Sigmoid colon (tissue), 7 donors: Measurements from ENCODE around the gene FBXL16. TPM values are rescaled to one million over a fixed set of nuclear protein-coding genes. Genes with fewer than 3 reads are reported as not detected.

Source experiments
- DNase-seq: peaks from one replicate; pipeline ENCODE4 v3.0.0-alpha.2; 2019
- H3K27ac ChIP-seq, 4 donors: fragments of 200-600 bp; sonication (generic); one replicate each; pipeline ENCODE4 v1.5.1; 2016 to 2019; ENCODE audit warnings: mild to moderate bottlenecking in 1 of 4
- H3K27me3 ChIP-seq, 3 donors: fragments of 200-600 bp; sonication (generic); one replicate each; pipeline ENCODE4 v1.5.1; 2019; ENCODE audit warnings: mild to moderate bottlenecking in 1 of 3
- H3K36me3 ChIP-seq, 4 donors: fragments of 200-600 bp; sonication (generic); one replicate each; pipeline ENCODE4 v1.5.1; 2016 to 2019
- H3K4me1 ChIP-seq, 4 donors: fragments of 200-600 bp; sonication (generic); one replicate each; pipeline ENCODE4 v1.5.1; 2017 to 2019
- H3K4me3 ChIP-seq, 4 donors: fragments of 200-600 bp; sonication (generic); one replicate each; pipeline ENCODE4 v1.5.1; 2017 to 2019; ENCODE audit warnings: mild to moderate bottlenecking in 2 of 4, moderate library complexity in 1 of 4
- H3K9me3 ChIP-seq, 4 donors: fragments of 200-600 bp in 3 of 4; sonication (generic) in 3 of 4; one replicate each; pipeline versions ENCODE4 v1.5.1 to v1.6.1; 2013 to 2019
- CTCF ChIP-seq, 4 experiments: fragments of 450-650 bp in 3 of 4; fragments of 200-600 bp in 1 of 4; IDR thresholded peaks; one replicate each; pipeline ENCODE4 v1.5.1; 2016 to 2019; ENCODE audit warnings: antibody characterized with exemption in 4 of 4, mild to moderate bottlenecking in 3 of 4, moderate library complexity in 2 of 4
- EP300 ChIP-seq, 4 donors: sonication (generic); formaldehyde crosslinking; IDR thresholded peaks; one replicate each; pipeline ENCODE4 v1.6.1; 2017; ENCODE audit warnings: antibody characterized with exemption in 4 of 4
- POLR2A ChIP-seq, 2 donors: fragments of 450-650 bp; IDR thresholded peaks; one replicate each; pipeline ENCODE4 v1.6.1; 2016; ENCODE audit warnings: antibody characterized with exemption in 2 of 2, mild to moderate bottlenecking in 2 of 2, moderate library complexity in 2 of 2
- POLR2AphosphoS5 ChIP-seq, 4 donors: sonication (generic); formaldehyde crosslinking; IDR thresholded peaks; one replicate each; pipeline ENCODE4 v1.6.1; 2017; ENCODE audit warnings: antibody characterized with exemption in 4 of 4
- WGBS, 2 donors: extraction: QIAGEN DNeasy Blood & Tissue Kit; methylation state at CpG; one replicate each; pipeline ENCODE4 v1.1.7; 2013; 5-methylcytosine and 5-hydroxymethylcytosine counted together
- intact Hi-C: fragments of 100-400 bp; cut with DNase I; formaldehyde crosslinking; loops from one replicate; pipeline ENCODE4 v1.15.1; 2023
- polyA plus RNA-seq, 3 donors: library from polyadenylated mRNA; stranded (reverse); fragments of 200-250 nt; gene quantifications; one replicate each; pipeline ENCODE4 v1.2.3, GENCODE V29; 2013
- total RNA-seq, 4 donors: library from RNA; depleted of rRNA; stranded (reverse); fragments of >200 nt; gene quantifications; one replicate each; pipeline ENCODE4 v1.1.0, GENCODE V29; 2016
- donor health status: healthy with polysubstance abuse.
- donor health status: Bipolar disorder and iron deficiency.
- donor health status: healthy.

FBXL16 gene
- total and polyA plus RNA-seq, 7 donors = 0.16 to 2.4 (median 1.4) TPM; not detected in 1

GRCh38 chr16:694863-695354, 10.7 kb downstream of the FBXL16 start:
- WGBS, 2 donors = 1 to 2% methylated on average over 37 of the region's 37 CpGs
- intact Hi-C loops = no loop called here
- Histone ChIP-seq H3K4me1 (peaks cover 0 to 35% (median 27%) of the 10 kb centered on the region in 4 donors), H3K27ac (no peak overlapping the region), H3K27me3 (peaks cover 43 to 79% (median 57%) of the 10 kb centered on the region in 3 donors), H3K36me3 (no peaks in the 10 kb centered on the region), H3K9me3 (no peaks in the 10 kb centered on the region), H3K4me3 (no peak overlapping the region)
- TF ChIP-seq CTCF (IDR thresholded peaks at IDR 0.05) = no peak
- no peak for TF ChIP-seq POLR2A (IDR thresholded peaks at IDR 0.05)
- TF ChIP-seq POLR2AphosphoS5 (IDR thresholded peaks at IDR 0.05) = no peak
- no peak for TF ChIP-seq EP300 (IDR thresholded peaks at IDR 0.05)
- no peak for DNase-seq

GRCh38 chr16:694187-694862, 11.3 kb downstream of the FBXL16 start:
- no peak for DNase-seq
- no peak overlapping the region for H3K4me3 ChIP-seq
- H3K9me3 ChIP-seq = no peaks in the 10 kb centered on the region
- peaks cover 0 to 41% (median 32%) of the 10 kb centered on the region in 4 donors for H3K4me1 ChIP-seq
- H3K27ac ChIP-seq = no peak overlapping the region
- WGBS, 2 donors = 2 to 3% methylated on average over 64 of the region's 64 CpGs
- H3K36me3 ChIP-seq = no peaks in the 10 kb centered on the region
- intact Hi-C loops = no loop called here
- TF ChIP-seq CTCF (IDR thresholded peaks at IDR 0.05) = no peak
- no peak for TF ChIP-seq POLR2AphosphoS5 (IDR thresholded peaks at IDR 0.05)
- TF ChIP-seq POLR2A (IDR thresholded peaks at IDR 0.05) = no peak
- no peak for TF ChIP-seq EP300 (IDR thresholded peaks at IDR 0.05)
- H3K27me3 ChIP-seq = peaks cover 40 to 73% (median 51%) of the 10 kb centered on the region in 3 donors

GRCh38 chr16:693766-694165, 11.8 kb downstream of the FBXL16 start:
- Histone ChIP-seq H3K27ac (no peak overlapping the region), H3K36me3 (no peaks in the 10 kb centered on the region), H3K27me3 (peaks cover 39 to 69% (median 48%) of the 10 kb centered on the region in 3 donors), H3K9me3 (no peaks in the 10 kb centered on the region), H3K4me1 (peaks cover 0 to 47% (median 38%) of the 10 kb centered on the region in 4 donors), H3K4me3 (no peak overlapping the region)
- TF ChIP-seq CTCF (IDR thresholded peaks at IDR 0.05) (no peak), EP300 (IDR thresholded peaks at IDR 0.05) (no peak), POLR2A (IDR thresholded peaks at IDR 0.05) (no peak), POLR2AphosphoS5 (IDR thresholded peaks at IDR 0.05) (no peak)
- 6 to 9% methylated on average over 37 of the region's 37 CpGs for WGBS, 2 donors
- intact Hi-C loops = no loop called here
- DNase-seq = no peak

- intact Hi-C loops = no loop called here
- Histone ChIP-seq H3K4me1 (peaks cover 0 to 51% (median 41%) of the 10 kb centered on the region in 4 donors), H3K4me3 (no peak overlapping the region), H3K27ac (no peak overlapping the region), H3K9me3 (no peaks in the 10 kb centered on the region), H3K36me3 (no peaks in the 10 kb centered on the region), H3K27me3 (peaks cover 39 to 66% (median 48%) of the 10 kb centered on the region in 3 donors)
- WGBS, 2 donors = 33 to 41% methylated on average over 22 of the region's 22 CpGs
- no peak for TF ChIP-seq CTCF (IDR thresholded peaks at IDR 0.05)
- TF ChIP-seq POLR2A (IDR thresholded peaks at IDR 0.05) = no peak
- DNase-seq = no peak
Measured at GRCh38 chr16:693364-693763, 12.2 kb downstream of the FBXL16 start.
